Transverse colon (tissue), 4 donors: Measurements from ENCODE around the gene CEP76.

ENCODE experiments used
- CTCF ChIP-seq, 5 experiments: fragments of 200-600 bp in 3 of 5; fragments of 450-650 bp in 2 of 5; sonication (generic) in 3 of 5; IDR thresholded peaks; 1 replicate in 2 of 5; 2 replicates in 3 of 5; pipeline ENCODE4 v1.5.1; 2016 to 2017; ENCODE audit warnings: antibody characterized with exemption in 5 of 5, inconsistent platforms in 3 of 5, mild to moderate bottlenecking in 2 of 5, moderate library complexity in 1 of 5
- POLR2A ChIP-seq: fragments of 450-650 bp; IDR thresholded peaks from one replicate; pipeline ENCODE4 v1.6.1; 2016; ENCODE audit warnings: antibody characterized with exemption, mild to moderate bottlenecking, moderate library complexity
- POLR2AphosphoS5 ChIP-seq, 3 donors: sonication (generic); formaldehyde crosslinking; IDR thresholded peaks; one replicate each; pipeline ENCODE4 v1.6.1; 2016; ENCODE audit warnings: antibody characterized with exemption in 3 of 3

GRCh38 chr18:12630136-12630535, 72.4 kb downstream of the CEP76 start:
- TF ChIP-seq POLR2AphosphoS5 (IDR thresholded peaks at IDR 0.05) (no peak), CTCF (IDR thresholded peaks at IDR 0.05) (no peak), POLR2A (no peak)
